CD4-positive, alpha-beta T cell (primary cell): ENCODE data around the gene PLEK2. TPM values are rescaled to one million over a fixed set of nuclear protein-coding genes. Genes with fewer than 3 reads are reported as not detected.

Experiments
- ATAC-seq: fragments of 200-7000 bp; cut with Tn5 transposase; one replicate; pipeline ENCODE4 v1.10.0; 2022; ENCODE audit warnings: mild to moderate bottlenecking; ENCODE audit not compliant: poor library complexity
- CTCF ChIA-PET: fragments of 350-600 bp; sonication (Branson Sonifier 250); formaldehyde crosslinking; loops from one replicate; lab custom pipeline; 2021; ENCODE audit warnings: antibody characterized with exemption, inconsistent platforms; lab: Charles Lee
- POLR2A ChIA-PET: fragments of 350-600 bp; sonication (Branson Sonifier 250); formaldehyde crosslinking; loops from one replicate; lab custom pipeline; 2021; ENCODE audit warnings: antibody characterized with exemption, inconsistent platforms; lab: Charles Lee
- DNase-seq, 14 experiments: peaks; one replicate each; pipeline ENCODE4 v3.0.0-alpha.2; 2013 to 2020; ENCODE audit warnings: mixed read lengths in 2 of 14
- H3K27ac ChIP-seq, 2 donors: one replicate each; pipeline versions ENCODE4 v1.5.1 to v1.7.0; 2013; ENCODE audit warnings: low read length in 2 of 2, low read depth in 1 of 2, mild to moderate bottlenecking in 1 of 2
- H3K27me3 ChIP-seq, 2 experiments: 1 replicate in 1 of 2; 2 replicates in 1 of 2; pipeline versions ENCODE4 v1.6.1 to v1.7.0; 2013; ENCODE audit warnings: low read length in 2 of 2, control low read depth in 1 of 2, mild to moderate bottlenecking in 1 of 2, moderate library complexity in 1 of 2; ENCODE audit not compliant: insufficient read depth in 2 of 2, control insufficient read depth in 1 of 2
- H3K36me3 ChIP-seq: one replicate; pipeline ENCODE4 v1.6.1; 2013; ENCODE audit warnings: low read length, control low read depth; ENCODE audit not compliant: insufficient read depth
- H3K4me1 ChIP-seq: one replicate; pipeline ENCODE4 v1.6.1; 2013; ENCODE audit warnings: low read length, control low read depth; ENCODE audit not compliant: insufficient read depth
- H3K4me3 ChIP-seq: one replicate; pipeline ENCODE4 v1.5.1; 2013; ENCODE audit warnings: mild to moderate bottlenecking, low read length, moderate library complexity
- H3K9me3 ChIP-seq, 2 experiments: 1 replicate in 1 of 2; 2 replicates in 1 of 2; pipeline versions ENCODE4 v1.6.1 to v1.7.0; 2013; ENCODE audit warnings: low read length in 2 of 2, mild to moderate bottlenecking in 2 of 2, control low read depth in 1 of 2, moderate library complexity in 1 of 2; ENCODE audit not compliant: control insufficient read depth in 1 of 2, insufficient read depth in 1 of 2
- H3K27ac Mint-ChIP-seq: one replicate; pipeline ENCODE4 v1.8.0; 2020; ENCODE audit warnings: mixed read lengths
- H3K27me3 Mint-ChIP-seq: one replicate; pipeline ENCODE4 v1.8.0; 2021; ENCODE audit warnings: mixed read lengths
- H3K36me3 Mint-ChIP-seq: one replicate; pipeline ENCODE4 v1.8.0; 2021; ENCODE audit warnings: low read depth, mixed read lengths
- H3K4me1 Mint-ChIP-seq: one replicate; pipeline ENCODE4 v1.8.0; 2021; ENCODE audit warnings: low read depth, mixed read lengths
- H3K4me3 Mint-ChIP-seq: one replicate; pipeline ENCODE4 v1.8.0; 2020; ENCODE audit warnings: mild to moderate bottlenecking, mixed read lengths
- H3K9me3 Mint-ChIP-seq: one replicate; pipeline ENCODE4 v1.8.0; 2020; ENCODE audit warnings: mixed read lengths
- CTCF ChIP-seq: fragments of 200-600 bp; IDR thresholded peaks from one replicate; pipeline ENCODE4 v1.8.0; 2022; ENCODE audit warnings: antibody characterized with exemption, mild to moderate bottlenecking
- intact Hi-C, 2 experiments: fragments of 100-400 bp; cut with DNase I in 1 of 2; cut with micrococcal nuclease in 1 of 2; formaldehyde crosslinking; loops; one replicate each; pipeline versions ENCODE4 v1.15.1 to v1.9.0; 2023 to 2025; cut with DNase I, micrococcal nuclease
- total RNA-seq, 174 experiments: library from RNA in 2 of 174; stranded (reverse) in 2 of 174; gene quantifications; one replicate each; pipeline ENCODE4 v1.2.3 and lab custom pipeline; 2021 to 2026

PLEK2 gene
- total RNA-seq, 2 experiments from 2014 or later: 1.3 to 1.4 TPM

DNA sequence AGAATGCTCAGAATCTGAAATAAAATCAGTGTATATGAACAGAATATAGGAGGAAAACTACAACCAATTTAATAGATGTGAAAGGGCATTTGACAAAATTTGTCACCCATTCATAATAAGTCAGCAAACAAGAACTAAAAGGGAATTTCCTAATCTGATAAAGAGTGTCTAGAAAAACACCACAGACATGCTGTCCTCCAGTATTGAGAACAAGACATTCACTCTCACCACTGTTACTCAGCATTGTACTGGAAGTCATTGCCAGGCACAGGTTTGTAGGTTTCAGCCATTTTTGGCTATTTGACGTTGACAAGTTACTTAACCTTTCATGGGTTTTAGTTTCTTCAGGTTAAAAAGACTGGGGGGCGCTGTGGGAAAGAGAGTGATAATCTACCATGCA is 38.6 kb downstream of the PLEK2 start:
- CTCF ChIA-PET: no interaction called here
- Mint-ChIP-seq H3K36me3 (peaks cover 96% of the 10 kb centered on the region), H3K4me1 (peaks cover 36% of the 10 kb centered on the region), H3K27me3 (no peaks in the 10 kb centered on the region), H3K27ac (peak overlapping the region; percentile 65), H3K9me3 (no peaks in the 10 kb centered on the region), H3K4me3 (no peak overlapping the region)
- Histone ChIP-seq H3K4me1 (peaks cover 4% of the 10 kb centered on the region), H3K4me3 (no peak overlapping the region), H3K36me3 (peaks cover 92% of the 10 kb centered on the region), H3K27ac (no peak overlapping the region), H3K27me3 (no peaks in the 10 kb centered on the region), H3K9me3 (no peaks in the 10 kb centered on the region)
- POLR2A ChIA-PET: no interaction called here
- DNase-seq (no peak), ATAC-seq (no peak)
- intact Hi-C loops: no loop called here
- TF ChIP-seq CTCF: no peak

DNA sequence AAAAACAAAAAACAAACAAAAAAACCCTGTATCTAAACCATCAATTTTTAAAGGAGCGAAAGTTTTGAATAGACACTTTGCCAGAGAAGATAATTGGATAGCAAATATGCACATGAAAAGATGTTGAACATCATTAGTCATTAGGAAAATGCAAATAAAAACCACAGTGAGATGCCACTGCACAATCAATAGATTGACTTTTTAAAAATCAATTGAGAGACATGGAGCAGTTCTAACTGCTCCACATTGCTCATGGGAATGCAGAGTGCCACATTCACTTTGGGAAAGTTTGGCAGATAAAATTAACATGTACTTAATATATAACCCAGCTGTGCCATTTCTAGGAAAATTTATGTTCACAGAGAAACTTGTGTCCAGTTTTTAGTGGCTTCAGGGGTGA is 39.1 kb downstream of the PLEK2 start:
- intact Hi-C loops: no loop called here
- H3K27ac Mint-ChIP-seq: peak overlapping the region; percentile 65
- ChIA-PET CTCF (no interaction called here), POLR2A (no interaction called here)
- H3K27me3 Mint-ChIP-seq: no peaks in the 10 kb centered on the region
- H3K36me3 ChIP-seq: peaks cover 91% of the 10 kb centered on the region
- ATAC-seq: no peak
- no peak overlapping the region for H3K4me3 Mint-ChIP-seq
- H3K27me3 ChIP-seq: no peaks in the 10 kb centered on the region
- H3K27ac ChIP-seq: no peak overlapping the region
- H3K9me3 ChIP-seq: no peaks in the 10 kb centered on the region
- H3K4me1 Mint-ChIP-seq: peaks cover 40% of the 10 kb centered on the region
- DNase-seq: no peak
- H3K9me3 Mint-ChIP-seq: no peaks in the 10 kb centered on the region
- H3K4me3 ChIP-seq: no peak overlapping the region
- H3K4me1 ChIP-seq: peaks cover 8% of the 10 kb centered on the region
- TF ChIP-seq CTCF: no peak
- H3K36me3 Mint-ChIP-seq: peaks cover 95% of the 10 kb centered on the region

DNA sequence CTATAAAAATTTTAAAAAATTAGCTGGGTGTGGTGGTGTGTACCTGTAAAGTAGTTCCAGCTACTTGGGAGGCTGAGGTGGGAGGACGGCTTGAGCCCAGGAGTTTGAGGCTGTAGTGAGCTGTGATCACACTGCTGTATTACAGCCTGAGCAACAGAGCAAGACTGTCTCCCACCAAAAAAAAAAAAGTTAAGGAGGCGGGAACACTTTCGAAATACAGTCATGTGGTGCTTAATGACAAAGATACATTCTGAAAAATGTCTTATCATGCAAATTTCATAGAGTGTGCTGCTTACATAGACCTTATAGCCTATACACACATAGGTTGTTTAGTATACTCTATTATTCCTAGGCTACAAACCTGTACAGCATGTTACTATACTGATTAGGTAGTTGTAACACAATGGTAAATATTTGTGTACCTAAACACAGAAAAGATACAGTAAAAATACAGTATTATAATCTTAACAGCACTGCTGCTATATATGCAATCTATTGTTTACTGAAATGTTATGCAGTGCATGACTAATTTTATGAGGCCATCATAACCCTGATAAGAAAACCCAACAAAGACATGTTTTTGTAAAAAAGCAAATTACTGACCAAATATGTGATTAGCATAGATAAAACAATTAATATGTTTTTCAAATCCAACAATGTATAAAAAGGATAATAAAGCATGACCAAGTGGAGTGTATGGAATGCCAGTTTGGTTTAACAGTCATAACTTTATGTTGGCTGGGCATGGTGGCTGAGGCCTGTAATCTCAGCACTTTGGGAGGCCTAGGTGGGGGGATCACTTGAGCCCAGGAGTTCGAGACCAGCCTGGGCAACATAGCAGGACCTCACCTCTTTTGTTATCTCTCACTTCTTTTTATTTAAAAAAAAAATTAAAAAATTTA is 40.5 kb downstream of the PLEK2 start:
- peaks cover 11% of the 10 kb centered on the region for H3K4me1 ChIP-seq
- Mint-ChIP-seq H3K27me3 (no peaks in the 10 kb centered on the region), H3K4me1 (peaks cover 47% of the 10 kb centered on the region), H3K9me3 (no peaks in the 10 kb centered on the region), H3K36me3 (peaks cover 95% of the 10 kb centered on the region), H3K4me3 (no peak overlapping the region), H3K27ac (peak overlapping the region; percentile 61)
- no peaks in the 10 kb centered on the region for H3K27me3 ChIP-seq
- H3K36me3 ChIP-seq: peaks cover 90% of the 10 kb centered on the region
- intact Hi-C loops: no loop called here
- H3K4me3 ChIP-seq: no peak overlapping the region
- no peak for ATAC-seq
- DNase-seq: no peak
- TF ChIP-seq CTCF: no peak
- H3K9me3 ChIP-seq: no peaks in the 10 kb centered on the region
- H3K27ac ChIP-seq: no peak overlapping the region
- POLR2A ChIA-PET: no interaction called here
- CTCF ChIA-PET: no interaction called here
